IMR-90 (cell line): ENCODE data around the gene CA12. TPM values are rescaled to one million over a fixed set of nuclear protein-coding genes. Genes with fewer than 3 reads are reported as not detected.

Experiments
- ATAC-seq: fragments of 200-7000 bp; cut with Tn5 transposase; 2 replicates; pipeline ENCODE4 v1.9.1; 2020; ENCODE audit warnings: low read depth, mild to moderate bottlenecking, moderate library complexity
- BruUV-seq: library from RNA; stranded (reverse); fragments of 400-500 nt; replicated peaks from 2 replicates; lab custom pipeline; 2021; lab: Mats Ljungman, UMichigan
- CTCF ChIA-PET: fragments of 300-600 bp; formaldehyde crosslinking; extraction: SDS; loops from one replicate; lab custom pipeline; 2021; ENCODE audit warnings: antibody characterized with exemption; lab: Yijun Ruan, JAX
- POLR2A ChIA-PET: fragments of 300-600 bp; sonication (Branson Sonifier 250); formaldehyde crosslinking; loops from one replicate; lab custom pipeline; 2022; ENCODE audit warnings: antibody characterized with exemption; ENCODE audit not compliant: unreplicated experiment; lab: Charles Lee
- DNase-seq: peaks from one replicate; pipeline ENCODE4 v3.0.0; 2013
- H2AFZ ChIP-seq: replicated peaks from 2 replicates; pipeline ENCODE3; 2013; ENCODE audit warnings: low read length, mild to moderate bottlenecking; ENCODE audit not compliant: poor library complexity
- H2AK5ac ChIP-seq: 2 replicates; pipeline ENCODE4 v1.6.1; 2013; ENCODE audit warnings: low read depth, low read length, inconsistent platforms
- H2AK9ac ChIP-seq: replicated peaks from 2 replicates; pipeline ENCODE3; 2013; ENCODE audit warnings: mild to moderate bottlenecking, low read depth, low read length, moderate library complexity; ENCODE audit not compliant: poor library complexity
- H2BK120ac ChIP-seq: 2 replicates; pipeline ENCODE4 v1.6.1; 2013; ENCODE audit warnings: low read depth, low read length, inconsistent platforms
- H2BK15ac ChIP-seq: 3 replicates; pipeline ENCODE4 v1.6.1; 2013; ENCODE audit warnings: low read depth, low read length, inconsistent platforms
- H2BK20ac ChIP-seq: 2 replicates; pipeline ENCODE4 v1.6.1; 2013; ENCODE audit warnings: low read depth, mild to moderate bottlenecking, inconsistent platforms, low read length, moderate library complexity
- H2BK5ac ChIP-seq: 2 replicates; pipeline ENCODE4 v1.6.1; 2013; ENCODE audit warnings: mild to moderate bottlenecking, low read depth, low read length, inconsistent platforms; ENCODE audit not compliant: poor library complexity, severe bottlenecking
- H3K14ac ChIP-seq: replicated peaks from 2 replicates; pipeline ENCODE4 v1.6.1; 2013; ENCODE audit warnings: low read depth, low read length, inconsistent platforms
- H3K18ac ChIP-seq: 2 replicates; pipeline ENCODE4 v1.6.1; 2013; ENCODE audit warnings: low read depth, low read length, control low read depth
- H3K23ac ChIP-seq: 2 replicates; pipeline ENCODE4 v1.6.1; 2013; ENCODE audit warnings: low read depth, low read length, inconsistent platforms
- H3K27ac ChIP-seq: 2 replicates; pipeline ENCODE4 v1.5.1; 2013; ENCODE audit warnings: mild to moderate bottlenecking, control low read depth, low read length; ENCODE audit not compliant: insufficient read depth
- H3K27me3 ChIP-seq: 2 replicates; pipeline ENCODE4 v1.6.1; 2013; ENCODE audit warnings: low read length; ENCODE audit not compliant: control insufficient read depth, insufficient read depth
- H3K36me3 ChIP-seq: 2 replicates; pipeline ENCODE4 v1.6.1; 2013; ENCODE audit warnings: low read length, mixed read lengths; ENCODE audit not compliant: control insufficient read depth, insufficient read depth
- H3K4ac ChIP-seq: 2 replicates; pipeline ENCODE4 v1.6.1; 2013; ENCODE audit warnings: low read depth, low read length, inconsistent platforms
- H3K4me1 ChIP-seq: 2 replicates; pipeline ENCODE4 v1.6.1; 2013; ENCODE audit warnings: low read length, mixed read lengths; ENCODE audit not compliant: control insufficient read depth, insufficient read depth
- H3K4me2 ChIP-seq: 2 replicates; pipeline ENCODE4 v1.6.1; 2013; ENCODE audit warnings: low read depth, mild to moderate bottlenecking, control low read depth, low read length, moderate library complexity
- H3K4me3 ChIP-seq: 2 replicates; pipeline ENCODE4 v1.5.1; 2013; ENCODE audit warnings: low read depth, mild to moderate bottlenecking, control low read depth, low read length, moderate library complexity; ENCODE audit not compliant: insufficient read depth
- H3K56ac ChIP-seq: 2 replicates; pipeline ENCODE4 v1.6.1; 2013; ENCODE audit warnings: low read length, inconsistent platforms; ENCODE audit not compliant: insufficient read depth; ENCODE audit errors: extremely low read depth
- H3K79me1 ChIP-seq, 2 experiments: 2 replicates each; pipeline ENCODE4 v1.6.1; 2013; ENCODE audit warnings: low read length in 2 of 2, inconsistent platforms in 1 of 2, low read depth in 1 of 2
- H3K9ac ChIP-seq: 2 replicates; pipeline ENCODE4 v1.6.1; 2013; ENCODE audit warnings: low read depth, low read length, control low read depth
- H3K9me1 ChIP-seq: 2 replicates; pipeline ENCODE4 v1.6.1; 2013; ENCODE audit warnings: low read length, inconsistent platforms; ENCODE audit not compliant: insufficient read depth
- H3K9me3 ChIP-seq: 2 replicates; pipeline ENCODE4 v1.6.1; 2013; ENCODE audit warnings: low read length; ENCODE audit not compliant: control insufficient read depth, insufficient read depth
- H4K20me1 ChIP-seq: 2 replicates; pipeline ENCODE4 v1.6.1; 2013; ENCODE audit warnings: low read length, inconsistent platforms; ENCODE audit not compliant: insufficient read depth
- H4K5ac ChIP-seq: 2 replicates; pipeline ENCODE4 v1.6.1; 2013; ENCODE audit warnings: mild to moderate bottlenecking, low read depth, low read length, control low read depth
- H4K8ac ChIP-seq, 2 experiments: 2 replicates each; pipeline ENCODE4 v1.6.1; 2013; ENCODE audit warnings: low read depth in 2 of 2, low read length in 2 of 2, control low read depth in 1 of 2, inconsistent platforms in 1 of 2
- H4K91ac ChIP-seq: 2 replicates; pipeline ENCODE4 v1.6.1; 2013; ENCODE audit warnings: low read depth, low read length, inconsistent platforms; ENCODE audit not compliant: insufficient read depth
- BHLHE40 ChIP-seq: fragments of 150-350 bp; IDR thresholded peaks from 2 replicates; pipeline ENCODE4 v1.6.1; 2016; ENCODE audit warnings: mild to moderate bottlenecking, low read depth, low read length
- CEBPB ChIP-seq: IDR thresholded peaks from 2 replicates; pipeline ENCODE4 v1.6.1; 2012; ENCODE audit warnings: low read depth, low read length, improper control_type of control experiment
- CHD1 ChIP-seq: IDR thresholded peaks from 2 replicates; pipeline ENCODE4 v1.6.1; 2012; ENCODE audit warnings: low read depth, low read length, improper control_type of control experiment
- CTCF ChIP-seq: conservative IDR thresholded peaks from 2 replicates; pipeline ENCODE4 v1.5.1; 2012; ENCODE audit warnings: mild to moderate bottlenecking, low read depth, low read length, improper control_type of control experiment
- ELK1 ChIP-seq: fragments of 150-350 bp; IDR thresholded peaks from 2 replicates; pipeline ENCODE4 v1.6.1; 2016; ENCODE audit warnings: low read depth, mild to moderate bottlenecking, low read length, moderate library complexity, borderline replicate concordance
- FOS ChIP-seq: fragments of 150-350 bp; IDR thresholded peaks from 2 replicates; pipeline ENCODE4 v1.6.1; 2016; ENCODE audit warnings: low read depth, low read length
- MAFK ChIP-seq: IDR thresholded peaks from 2 replicates; pipeline ENCODE4 v1.6.1; 2012; ENCODE audit warnings: low read depth, low read length, improper control_type of control experiment
- MAZ ChIP-seq: IDR thresholded peaks from 2 replicates; pipeline ENCODE4 v1.6.1; 2012; ENCODE audit warnings: low read depth, mild to moderate bottlenecking, low read length, improper control_type of control experiment, moderate library complexity, borderline replicate concordance
- MXI1 ChIP-seq: IDR thresholded peaks from 2 replicates; pipeline ENCODE4 v1.6.1; 2012; ENCODE audit warnings: low read depth, mild to moderate bottlenecking, low read length, moderate library complexity, borderline replicate concordance
- NFE2L2 ChIP-seq: fragments of 150-350 bp; IDR thresholded peaks from 2 replicates; pipeline ENCODE4 v1.6.1; 2016; ENCODE audit warnings: low read depth, mild to moderate bottlenecking, low read length
- POLR2A ChIP-seq: IDR thresholded peaks from 2 replicates; pipeline ENCODE4 v1.6.1; 2012; ENCODE audit warnings: mild to moderate bottlenecking, low read depth, low read length
- RAD21 ChIP-seq: IDR thresholded peaks from 2 replicates; pipeline ENCODE4 v1.6.1; 2012; ENCODE audit warnings: low read length, improper control_type of control experiment
- RCOR1 ChIP-seq: IDR thresholded peaks from 2 replicates; pipeline ENCODE4 v1.6.1; 2012; ENCODE audit warnings: mild to moderate bottlenecking, low read length, improper control_type of control experiment; ENCODE audit not compliant: insufficient replicate concordance
- RFX5 ChIP-seq: IDR thresholded peaks from 2 replicates; pipeline ENCODE4 v1.8.0; 2012; ENCODE audit warnings: low read depth, mild to moderate bottlenecking, low read length, moderate library complexity
- SMC3 ChIP-seq: fragments of 150-350 bp; IDR thresholded peaks from 2 replicates; pipeline ENCODE4 v1.6.1; 2016; ENCODE audit warnings: low read depth, mild to moderate bottlenecking, antibody characterized with exemption, low read length, moderate library complexity
- USF2 ChIP-seq: fragments of 150-350 bp; IDR thresholded peaks from 2 replicates; pipeline ENCODE4 v1.6.1; 2017; ENCODE audit warnings: mild to moderate bottlenecking, antibody characterized with exemption, low read length, low read depth
- WGBS, 2 experiments: methylation state at CpG; one replicate each; pipeline versions ENCODE4 v1.1.5 to v1.1.7; 2013; ENCODE audit warnings: missing lambda C conversion rate in 2 of 2; ENCODE audit not compliant: insufficient read length in 1 of 2; ENCODE audit errors: extremely low coverage in 2 of 2; 5-methylcytosine and 5-hydroxymethylcytosine counted together
- dilution Hi-C: fragments of 300-500 bp; cut with HindIII; formaldehyde crosslinking; loops from one replicate; pipeline ENCODE4 v1.14.3; 2018; ENCODE audit warnings: low sequenced_read_pairs; ENCODE audit not compliant: unreplicated experiment
- in situ Hi-C: fragments of 300-500 bp; cut with MboI; formaldehyde crosslinking; loops from 3 replicates; pipeline ENCODE4 v1.14.3; 2019; ENCODE audit warnings: low sequenced_read_pairs, inconsistent platforms, mixed read lengths
- intact Hi-C: fragments of 100-400 bp; cut with micrococcal nuclease; formaldehyde crosslinking; loops from 2 replicates; pipeline ENCODE4 v1.10.0; 2022
- polyA plus RNA-seq, 3 experiments: library from polyadenylated mRNA; depleted of rRNA; stranded (reverse); fragments of >200 nt; gene quantifications; 2 replicates each; pipeline ENCODE4 v1.2.3, GENCODE V29; 2012; ENCODE audit warnings: low replicate concordance in 1 of 3
- total RNA-seq: library from RNA; depleted of rRNA; stranded (reverse); fragments of >200 nt; gene quantifications from 2 replicates; pipeline ENCODE4 v1.2.3, GENCODE V29; 2012

Gene CA12
- total and polyA plus RNA-seq, 2 of the 4 experiments (the other 2 are of a cell fraction), result 33.7 to 52.6 TPM

- ATAC-seq (no peak), DNase-seq (no peak)
- H4K91ac ChIP-seq, result no peak overlapping the region
- CTCF ChIA-PET, result no interaction called here
- no TSS peak for BruUV-seq
- H4K20me1 ChIP-seq, result no peaks in the 10 kb centered on the region
- H3K4me2 ChIP-seq, result no peak overlapping the region
- no peak overlapping the region for H3K9ac ChIP-seq
- H3K9me1 ChIP-seq, result peaks cover 6% of the 10 kb centered on the region; the same call in 1 of the 2 replicates
- no peak overlapping the region for H2BK15ac ChIP-seq
- no peaks in the 10 kb centered on the region for H3K9me3 ChIP-seq
- 100% methylated on average over 4 of the region's 5 CpGs; no CpG with 5 or more reads in 1 of the 2 experiments for WGBS, 2 experiments
- no peaks in the 10 kb centered on the region for H3K27me3 ChIP-seq
- no peak overlapping the region for H2AFZ ChIP-seq
- no peak overlapping the region for H3K4me3 ChIP-seq
- no peak overlapping the region for H3K23ac ChIP-seq
- H2BK20ac ChIP-seq, result no peak overlapping the region
- intact Hi-C loops, result no loop called here
- no peak overlapping the region for H2AK9ac ChIP-seq
- in situ Hi-C loops, result no loop called here
- H3K56ac ChIP-seq, result no peak overlapping the region
- peaks cover 28% of the 10 kb centered on the region for H3K36me3 ChIP-seq
- H4K5ac ChIP-seq, result no peak overlapping the region
- H3K27ac ChIP-seq, result no peak overlapping the region
- no peak overlapping the region for H2BK5ac ChIP-seq
- no peak overlapping the region for H2BK120ac ChIP-seq
- H3K4ac ChIP-seq, result no peak overlapping the region
- H2AK5ac ChIP-seq, result no peak overlapping the region
- H3K14ac ChIP-seq, result no peak overlapping the region
- H4K8ac ChIP-seq, result no peak overlapping the region
- 0 out of 4 replicates have a peak, but pooled peaks cover 0 to 4% of the 10 kb centered on the region in 2 experiments for H3K79me1 ChIP-seq
- no peak overlapping the region for H3K18ac ChIP-seq
- dilution Hi-C loops, result no loop called here
- H3K4me1 ChIP-seq, result peaks cover 2% of the 10 kb centered on the region; the same call in 1 of the 2 replicates
- POLR2A ChIA-PET, result no interaction called here
- TF ChIP-seq CEBPB (no peak), NFE2L2 (no peak), FOS (no peak), RCOR1 (no peak), USF2 (no peak), MAFK (no peak), RAD21 (no peak), SMC3 (no peak), BHLHE40 (no peak), MAZ (no peak), RFX5 (no peak), MXI1 (no peak), CTCF (no peak), CHD1 (no peak), POLR2A (no peak), ELK1 (no peak)
Measured at GRCh38 chr15:63305260-63305659, 76.4 kb downstream of the CA12 start.
